GM23248 (cell line): ENCODE results near the gene ITPKC. TPM values are rescaled to one million over a fixed set of nuclear protein-coding genes. Genes with fewer than 3 reads are reported as not detected.
"Not testable (repeated sequence)": the region's sequence is repeated elsewhere in the genome, so short reads cannot be mapped to it uniquely, and the experiment has no call there.

Experiments
- DNase-seq: peaks from one replicate; pipeline ENCODE4 v3.0.0-alpha.2; 2015
- H2AFZ ChIP-seq: fragments of 200-600 bp; sonication (generic); 2 replicates; pipeline ENCODE4 v1.6.1; 2016; ENCODE audit warnings: antibody characterized with exemption
- H3F3A ChIP-seq: fragments of 200-600 bp; sonication (generic); 2 replicates; pipeline ENCODE4 v1.6.1; 2016; ENCODE audit warnings: mild to moderate bottlenecking, antibody characterized with exemption, mixed run types; ENCODE audit not compliant: insufficient read depth
- H3K27ac ChIP-seq: fragments of 200-600 bp; sonication (generic); 2 replicates; pipeline ENCODE4 v1.5.1; 2016; ENCODE audit warnings: mild to moderate bottlenecking
- H3K27me3 ChIP-seq: fragments of 200-600 bp; sonication (generic); replicated peaks from 2 replicates; pipeline ENCODE4 v1.6.1; 2016; ENCODE audit warnings: mild to moderate bottlenecking; ENCODE audit not compliant: insufficient read depth
- H3K36me3 ChIP-seq: fragments of 200-600 bp; sonication (generic); 2 replicates; pipeline ENCODE4 v1.6.1; 2016; ENCODE audit warnings: low read depth, mild to moderate bottlenecking
- H3K4me1 ChIP-seq: fragments of 200-600 bp; sonication (generic); 2 replicates; pipeline ENCODE4 v1.6.1; 2016; ENCODE audit warnings: mild to moderate bottlenecking; ENCODE audit not compliant: insufficient read depth
- H3K4me2 ChIP-seq: fragments of 200-600 bp; sonication (generic); one replicate; pipeline ENCODE4 v1.6.1; 2016; ENCODE audit warnings: mild to moderate bottlenecking; ENCODE audit not compliant: unreplicated experiment
- H3K4me3 ChIP-seq: fragments of 200-600 bp; sonication (generic); 2 replicates; pipeline ENCODE4 v1.5.1; 2016; ENCODE audit warnings: mild to moderate bottlenecking
- H3K79me2 ChIP-seq: fragments of 200-600 bp; sonication (generic); 2 replicates; pipeline ENCODE4 v1.6.1; 2016; ENCODE audit warnings: mild to moderate bottlenecking; ENCODE audit not compliant: insufficient read depth
- H3K9ac ChIP-seq: fragments of 200-600 bp; sonication (generic); 2 replicates; pipeline ENCODE4 v1.6.1; 2016; ENCODE audit warnings: mild to moderate bottlenecking
- H3K9me2 ChIP-seq: fragments of 200-600 bp; sonication (generic); 2 replicates; pipeline ENCODE4 v1.6.1; 2016; ENCODE audit warnings: mixed run types, mild to moderate bottlenecking, moderate library complexity; ENCODE audit not compliant: insufficient read depth
- H3K9me3 ChIP-seq: fragments of 200-600 bp; sonication (generic); one replicate; pipeline ENCODE4 v1.6.1; 2017; ENCODE audit warnings: low read depth
- H4K20me1 ChIP-seq: fragments of 200-600 bp; sonication (generic); 2 replicates; pipeline ENCODE4 v1.6.0; 2016; ENCODE audit not compliant: insufficient read depth
- EZH2 ChIP-seq: fragments of 200-600 bp; sonication (generic); IDR thresholded peaks from 2 replicates; pipeline ENCODE4 v1.6.1; 2018; ENCODE audit warnings: antibody characterized with exemption, mild to moderate bottlenecking; ENCODE audit not compliant: insufficient read depth, poor library complexity, severe bottlenecking
- EZH2phosphoT487 ChIP-seq: fragments of 200-600 bp; sonication (generic); IDR thresholded peaks from 2 replicates; pipeline ENCODE4 v1.6.1; 2018; ENCODE audit warnings: antibody characterized with exemption, moderate library complexity, mild to moderate bottlenecking, low read depth; ENCODE audit not compliant: insufficient read depth
- WGBS, 2 experiments: methylation state at CpG; one replicate each; pipeline ENCODE4 v1.1.6; 2015 to 2017; ENCODE audit warnings: low lambda C conversion rate in 2 of 2, low coverage in 1 of 2; ENCODE audit errors: missing lambda C conversion rate in 2 of 2; 5-methylcytosine and 5-hydroxymethylcytosine counted together
- in situ Hi-C: fragments of 300-500 bp; cut with MboI; formaldehyde crosslinking; loops from 2 replicates; pipeline ENCODE4 v1.15.0; 2020
- polyA plus RNA-seq: library from polyadenylated mRNA; unstranded; fragments of >200 nt; fragmentation: Nextera tagmentation; extraction: Ambion mirVana; gene quantifications from 2 replicates; pipeline ENCODE4 v1.2.1, GENCODE V29; 2016
- total RNA-seq: library from RNA; depleted of rRNA; stranded (reverse); fragments of >200 nt; shearing (Covaris generic); gene quantifications from 2 replicates; pipeline ENCODE4 v1.2.3, GENCODE V29; 2014

Gene ITPKC
- total and polyA plus RNA-seq, 2 experiments from 2014 or later: 10.4 to 19.9 TPM

DNA sequence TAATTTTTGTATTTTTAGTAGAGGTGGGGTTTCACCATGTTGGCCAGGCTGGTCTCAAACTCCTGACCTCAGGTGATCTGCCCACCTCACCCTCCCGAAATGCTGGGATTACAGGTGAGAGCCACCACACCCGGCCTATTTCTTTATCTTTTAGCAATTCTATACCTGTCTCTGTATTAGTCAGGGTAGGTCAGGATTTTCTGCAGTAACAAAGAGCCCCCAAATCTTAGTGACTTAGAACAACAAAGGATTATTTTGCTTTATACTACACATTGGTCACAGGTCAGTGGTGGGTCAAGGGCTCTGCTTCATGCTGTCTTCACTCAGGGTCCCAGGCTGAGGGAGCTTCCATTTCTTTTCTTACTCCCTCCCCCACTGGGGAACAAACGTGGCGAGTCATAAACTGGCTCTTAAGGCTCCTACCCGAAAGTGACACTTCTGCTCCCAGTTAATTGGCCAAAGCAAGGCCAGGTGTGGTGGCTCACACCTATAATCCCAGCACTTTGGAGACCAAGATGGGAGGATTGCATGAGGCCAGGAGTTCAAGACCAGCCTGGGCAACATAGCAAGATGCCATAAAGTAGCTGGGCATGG lies 6.8 kb downstream of the ITPKC start:
- Histone ChIP-seq H3K27ac (no peak overlapping the region), H3F3A (peaks cover 27% of the 10 kb centered on the region), H3K9me2 (no peaks in the 10 kb centered on the region), H3K9ac (no peak overlapping the region), H3K4me2 (no peak overlapping the region), H3K36me3 (peaks cover 22% of the 10 kb centered on the region), H3K27me3 (no peaks in the 10 kb centered on the region), H4K20me1 (no peaks in the 10 kb centered on the region), H3K4me3 (no peak overlapping the region), H3K9me3 (no peaks in the 10 kb centered on the region), H3K4me1 (peaks cover 27% of the 10 kb centered on the region), H2AFZ (no peak overlapping the region), H3K79me2 (peaks cover 82% of the 10 kb centered on the region)
- no peak for DNase-seq
- in situ Hi-C loops: no loop called here
- TF ChIP-seq EZH2 (no peak), EZH2phosphoT487 (no peak)
- WGBS, 2 experiments: 96 to 98% methylated on average over 5 of the region's 5 CpGs

DNA sequence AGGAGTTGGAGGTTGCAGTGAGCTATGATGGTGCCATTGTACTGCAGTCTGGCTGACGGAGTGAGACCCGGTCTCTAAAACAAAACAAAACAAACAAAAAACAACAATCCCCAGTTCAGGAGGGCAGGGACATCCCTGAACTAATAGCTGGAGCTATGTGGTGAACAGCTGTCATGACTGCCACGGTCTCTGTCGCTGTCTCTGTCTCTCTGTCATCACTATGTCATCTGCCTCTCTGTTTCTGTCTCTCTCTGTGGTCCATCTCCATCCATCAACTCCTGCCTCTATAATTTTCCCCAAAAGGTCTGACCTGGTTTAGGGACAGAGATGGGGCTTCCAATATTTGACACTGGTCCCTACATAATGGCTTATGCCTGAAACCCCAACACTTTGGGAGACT lies 7.4 kb downstream of the ITPKC start:
- no peak overlapping the region for H2AFZ ChIP-seq
- no peaks in the 10 kb centered on the region for H4K20me1 ChIP-seq
- DNase-seq: no peak
- H3K4me3 ChIP-seq: no peak overlapping the region
- H3K27ac ChIP-seq: no peak overlapping the region
- TF ChIP-seq EZH2phosphoT487 (no peak), EZH2 (no peak)
- no peak overlapping the region for H3K4me2 ChIP-seq
- in situ Hi-C loops: no loop called here
- H3K9me3 ChIP-seq: no peaks in the 10 kb centered on the region
- no peaks in the 10 kb centered on the region for H3K27me3 ChIP-seq
- 98% methylated on average over 4 of the region's 4 CpGs for WGBS, 2 experiments
- H3K79me2 ChIP-seq: peaks cover 76% of the 10 kb centered on the region
- H3K9me2 ChIP-seq: no peaks in the 10 kb centered on the region
- H3F3A ChIP-seq: peaks cover 24% of the 10 kb centered on the region
- peaks cover 25% of the 10 kb centered on the region for H3K36me3 ChIP-seq
- H3K4me1 ChIP-seq: peaks cover 25% of the 10 kb centered on the region
- no peak overlapping the region for H3K9ac ChIP-seq

DNA sequence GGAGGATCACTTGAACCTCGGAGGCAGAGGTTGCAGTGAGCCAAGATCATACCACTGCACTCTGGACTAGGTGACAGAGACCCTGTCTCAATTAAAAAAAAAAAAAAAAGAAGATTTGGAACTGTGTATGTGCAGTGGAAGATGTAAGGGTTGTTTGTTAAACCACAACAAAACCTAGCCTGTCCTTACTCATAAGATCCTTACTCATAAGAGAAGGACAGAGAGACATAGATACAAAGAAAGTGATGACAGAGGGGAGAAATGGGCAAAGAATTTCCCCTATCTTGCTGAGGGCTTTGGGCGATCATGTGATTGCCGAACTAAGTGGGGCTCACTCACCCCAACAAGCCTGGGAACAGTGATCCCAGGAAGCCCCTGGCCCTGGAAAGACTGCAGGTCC lies 7.9 kb downstream of the ITPKC start:
- Histone ChIP-seq H3K27ac (no peak overlapping the region), H3K9ac (no peak overlapping the region), H3K9me3 (no peaks in the 10 kb centered on the region), H2AFZ (no peak overlapping the region), H3K4me1 (peaks cover 20% of the 10 kb centered on the region), H3K4me2 (no peak overlapping the region), H3K27me3 (no peaks in the 10 kb centered on the region), H3K9me2 (no peaks in the 10 kb centered on the region), H4K20me1 (no peaks in the 10 kb centered on the region), H3F3A (peaks cover 18% of the 10 kb centered on the region), H3K79me2 (peaks cover 71% of the 10 kb centered on the region), H3K4me3 (no peak overlapping the region), H3K36me3 (peaks cover 28% of the 10 kb centered on the region)
- WGBS, 2 experiments: 95 to 100% methylated on average over 3 of the region's 3 CpGs
- TF ChIP-seq EZH2phosphoT487: no peak
- no peak for TF ChIP-seq EZH2
- no peak for DNase-seq
- in situ Hi-C loops: no loop called here

DNA sequence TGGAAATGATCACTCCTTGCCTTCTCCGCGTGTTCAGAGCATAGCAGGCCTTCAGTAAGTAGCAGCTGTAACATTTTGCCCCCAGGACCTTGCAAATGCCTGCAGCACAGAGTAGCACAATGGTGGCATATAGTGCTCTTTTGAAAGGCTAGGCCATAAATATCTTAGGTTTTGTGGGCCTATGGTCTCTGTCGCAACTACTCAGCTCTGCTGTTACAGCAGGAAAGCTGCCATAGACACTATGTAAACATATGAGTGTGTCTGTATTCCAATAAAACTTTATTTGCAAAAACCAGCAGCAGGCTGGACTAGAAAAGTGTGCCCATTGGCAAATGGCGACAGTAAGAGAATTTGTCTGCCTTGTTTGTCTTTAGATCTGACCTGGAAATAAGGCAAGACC lies 9.4 kb downstream of the ITPKC start:
- Histone ChIP-seq H3K27me3 (no peaks in the 10 kb centered on the region), H3K4me1 (peaks cover 8% of the 10 kb centered on the region), H3K9me3 (no peaks in the 10 kb centered on the region), H3K4me2 (no peak overlapping the region), H3K4me3 (no peak overlapping the region), H3F3A (peaks cover 11% of the 10 kb centered on the region), H3K36me3 (peaks cover 40% of the 10 kb centered on the region), H2AFZ (no peak overlapping the region), H4K20me1 (no peaks in the 10 kb centered on the region), H3K27ac (no peak overlapping the region), H3K9me2 (no peaks in the 10 kb centered on the region), H3K79me2 (peaks cover 57% of the 10 kb centered on the region), H3K9ac (no peak overlapping the region)
- no peak for TF ChIP-seq EZH2phosphoT487
- no peak for TF ChIP-seq EZH2
- DNase-seq: no peak
- WGBS, 2 experiments: 98 to 99% methylated on average over 4 of the region's 4 CpGs
- in situ Hi-C loops: no loop called here

DNA sequence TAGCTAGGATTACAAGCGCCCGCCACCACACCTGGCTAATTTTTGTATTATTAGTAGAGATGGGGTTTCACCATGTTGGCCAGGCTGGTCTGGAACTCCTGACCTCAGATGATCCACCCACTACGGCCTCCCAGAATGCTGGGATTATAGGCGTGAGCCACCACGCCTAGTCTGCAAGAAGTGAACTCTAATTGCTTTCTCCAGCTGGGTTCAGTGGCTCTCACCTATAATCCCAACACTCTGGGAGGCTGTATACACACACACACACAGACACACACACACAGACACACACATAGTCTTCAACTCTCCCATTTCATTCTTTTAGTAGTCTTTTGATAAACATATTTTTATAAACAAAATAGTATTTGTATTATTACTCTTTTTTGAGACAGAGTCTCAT lies 13.2 kb downstream of the ITPKC start:
- H3K4me3 ChIP-seq, H4K20me1 ChIP-seq, H3K27me3 ChIP-seq, in situ Hi-C loops, H3F3A ChIP-seq, H3K9me3 ChIP-seq, H3K9ac ChIP-seq, H3K9me2 ChIP-seq, H3K4me2 ChIP-seq, DNase-seq, H2AFZ ChIP-seq, H3K4me1 ChIP-seq, H3K27ac ChIP-seq: not testable (repeated sequence)
- H3K79me2 ChIP-seq: peaks cover 19% of the 10 kb centered on the region
- H3K36me3 ChIP-seq: peaks cover 55% of the 10 kb centered on the region
- WGBS, 2 experiments: 83 to 91% methylated on average over 5 of the region's 5 CpGs

DNA sequence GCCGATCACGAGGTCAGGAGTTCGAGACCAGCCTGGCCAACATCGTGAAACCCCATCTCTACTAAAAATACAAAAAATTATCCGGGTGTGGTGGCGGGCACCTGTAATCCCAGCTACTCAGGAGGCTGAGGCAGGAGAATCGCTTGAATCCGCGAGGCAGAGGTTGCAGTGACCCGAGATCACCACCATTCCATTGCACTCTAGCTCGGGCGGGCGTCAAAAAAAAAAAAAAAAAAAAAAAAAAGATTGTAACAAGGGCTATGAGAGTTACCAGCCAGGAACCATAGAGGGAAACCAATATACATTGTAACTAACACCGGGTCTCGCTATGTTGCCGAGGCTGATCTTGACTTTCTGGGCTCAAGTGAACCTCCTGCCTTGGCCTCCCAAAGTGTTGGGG lies 15.4 kb downstream of the ITPKC start:
- H3K36me3 ChIP-seq: peaks cover 40% of the 10 kb centered on the region

More for the DNA sequence above, 15.4 kb downstream of the ITPKC start:
- H3K9me3 ChIP-seq, H4K20me1 ChIP-seq, in situ Hi-C loops, DNase-seq, H3K27me3 ChIP-seq, H3F3A ChIP-seq, H3K4me1 ChIP-seq, H3K9me2 ChIP-seq, H3K9ac ChIP-seq, H3K4me2 ChIP-seq, H3K4me3 ChIP-seq, H3K27ac ChIP-seq, H3K79me2 ChIP-seq, H2AFZ ChIP-seq: not testable (repeated sequence)
- WGBS, 2 experiments: 91 to 93% methylated on average over 16 of the region's 16 CpGs
